Right forelimb (tissue), 1 donor: ENCODE measurements around the gene IL17A.
"Not testable (repeated sequence)": the region's sequence is repeated elsewhere in the genome, so short reads cannot be mapped to it uniquely, and the experiment has no call there.

ENCODE experiments used
- DNase-seq: peaks from one replicate; pipeline ENCODE4 v3.0.0-alpha.2; 2018

Gene IL17A

GRCh38 chr6:52164319-52165094 is 21.7 kb upstream of the IL17A start:
- no peak for DNase-seq

GRCh38 chr6:52167267-52167666 is 18.9 kb upstream of the IL17A start:
- DNase-seq, result no peak

GRCh38 chr6:52168351-52168750 is 17.8 kb upstream of the IL17A start:
- DNase-seq, result not testable (repeated sequence)

- no peak for DNase-seq
Measured at GRCh38 chr6:52174118-52174517, 12.1 kb upstream of the IL17A start.

- DNase-seq, result no peak
Measured at GRCh38 chr6:52176550-52176949, 9.6 kb upstream of the IL17A start.

- no peak for DNase-seq
Measured at GRCh38 chr6:52177961-52178360, 8.2 kb upstream of the IL17A start.

GRCh38 chr6:52180787-52181558 is 5.2 kb upstream of the IL17A start:
- DNase-seq, result no peak

- no peak for DNase-seq
Measured at GRCh38 chr6:52183131-52183713, 3.0 kb upstream of the IL17A start.

- DNase-seq, result no peak
Measured at GRCh38 chr6:52186480-52186879, 305 bp downstream of the IL17A start.

- no peak for DNase-seq
Measured at GRCh38 chr6:52187098-52187497, 923 bp downstream of the IL17A start.

- no peak for DNase-seq
Measured at GRCh38 chr6:52189974-52190373, 3.8 kb downstream of the IL17A start.

GRCh38 chr6:52190409-52190808 is 4.2 kb downstream of the IL17A start:
- DNase-seq, result no peak

GRCh38 chr6:52191824-52192223 is 5.6 kb downstream of the IL17A start:
- DNase-seq, result no peak

- DNase-seq, result no peak
Measured at GRCh38 chr6:52195886-52196285, 9.7 kb downstream of the IL17A start.

GRCh38 chr6:52200088-52200487 is 13.9 kb downstream of the IL17A start:
- not testable (repeated sequence) for DNase-seq

GRCh38 chr6:52201046-52201445 is 14.9 kb downstream of the IL17A start:
- no peak for DNase-seq

- DNase-seq, result no peak
Measured at GRCh38 chr6:52201493-52201892, 15.3 kb downstream of the IL17A start.

- DNase-seq, result no peak
Measured at GRCh38 chr6:52207066-52207465, 20.9 kb downstream of the IL17A start.

GRCh38 chr6:52208612-52209011 is 22.4 kb downstream of the IL17A start:
- DNase-seq, result no peak

- no peak for DNase-seq
Measured at GRCh38 chr6:52209770-52210169, 23.6 kb downstream of the IL17A start.

GRCh38 chr6:52210227-52210626 is 24.1 kb downstream of the IL17A start:
- DNase-seq, result no peak

- no peak for DNase-seq
Measured at GRCh38 chr6:52213127-52213526, 27.0 kb downstream of the IL17A start.

- no peak for DNase-seq
Measured at GRCh38 chr6:52215787-52216186, 29.6 kb downstream of the IL17A start.
